ENCODE measurements around the gene BCAM. TPM values are rescaled to one million over a fixed set of nuclear protein-coding genes. Genes with fewer than 3 reads are reported as not detected.
A peak's percentile ranks its signal among the peaks of the same experiment; 100 is the strongest.

Gene BCAM
- total and polyA plus RNA-seq, 2 experiments from 2014 or later = 34.7 to 77.1 TPM

DNA sequence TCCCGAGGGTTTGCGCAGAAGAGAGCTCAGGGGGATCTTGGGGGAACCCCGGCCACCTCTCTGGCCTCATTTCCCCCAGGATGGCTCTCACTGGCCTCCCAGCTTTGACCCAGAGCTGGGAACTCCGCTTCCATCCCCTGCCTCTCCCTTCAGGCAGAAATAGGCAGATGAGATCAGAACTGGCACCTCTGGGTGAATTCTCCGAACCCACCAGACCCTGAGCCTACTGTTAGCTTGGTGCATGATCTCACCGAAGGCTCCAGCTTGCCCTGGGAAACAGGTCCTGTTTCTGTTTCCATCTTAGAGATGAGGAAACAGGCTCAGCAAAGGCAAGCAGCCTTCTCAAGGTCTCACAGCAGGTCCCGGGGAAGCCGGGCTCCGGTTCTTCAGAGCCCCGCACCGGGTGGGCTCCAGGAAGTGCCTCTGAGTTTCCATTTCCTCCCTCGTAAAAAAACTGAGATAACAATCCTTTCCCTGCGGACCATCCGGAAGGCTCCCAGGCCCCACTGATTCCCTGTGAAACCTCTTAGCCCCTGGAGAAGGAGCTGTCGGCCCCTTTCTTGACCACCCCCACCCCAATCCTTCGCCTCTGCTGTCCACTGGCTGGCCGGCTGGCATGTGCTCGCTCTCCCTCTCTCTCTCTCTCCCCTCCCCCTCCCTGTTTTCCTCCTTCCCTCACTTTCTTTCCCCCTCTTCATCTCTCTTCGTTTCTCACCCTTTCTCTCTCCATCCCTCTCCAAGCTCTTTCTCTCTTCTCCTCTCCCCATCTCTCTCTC is 39.3 kb downstream of the BCAM start:
- H3K27ac ChIP-seq = peak overlapping the region; percentile 100
- 3% methylated on average over 13 of the region's 19 CpGs for WGBS (ENCODE audit: low lambda C conversion rate, missing lambda C conversion rate)
- TF ChIP-seq, protein P1, sequence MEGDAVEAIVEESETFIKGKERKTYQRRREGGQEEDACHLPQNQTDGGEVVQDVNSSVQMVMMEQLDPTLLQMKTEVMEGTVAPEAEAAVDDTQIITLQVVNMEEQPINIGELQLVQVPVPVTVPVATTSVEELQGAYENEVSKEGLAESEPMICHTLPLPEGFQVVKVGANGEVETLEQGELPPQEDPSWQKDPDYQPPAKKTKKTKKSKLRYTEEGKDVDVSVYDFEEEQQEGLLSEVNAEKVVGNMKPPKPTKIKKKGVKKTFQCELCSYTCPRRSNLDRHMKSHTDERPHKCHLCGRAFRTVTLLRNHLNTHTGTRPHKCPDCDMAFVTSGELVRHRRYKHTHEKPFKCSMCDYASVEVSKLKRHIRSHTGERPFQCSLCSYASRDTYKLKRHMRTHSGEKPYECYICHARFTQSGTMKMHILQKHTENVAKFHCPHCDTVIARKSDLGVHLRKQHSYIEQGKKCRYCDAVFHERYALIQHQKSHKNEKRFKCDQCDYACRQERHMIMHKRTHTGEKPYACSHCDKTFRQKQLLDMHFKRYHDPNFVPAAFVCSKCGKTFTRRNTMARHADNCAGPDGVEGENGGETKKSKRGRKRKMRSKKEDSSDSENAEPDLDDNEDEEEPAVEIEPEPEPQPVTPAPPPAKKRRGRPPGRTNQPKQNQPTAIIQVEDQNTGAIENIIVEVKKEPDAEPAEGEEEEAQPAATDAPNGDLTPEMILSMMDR (IDR thresholded peaks at IDR 0.05; ENCODE audit: poor library complexity) = no peak
- no peak for TF ChIP-seq EZH2 (IDR thresholded peaks at IDR 0.05; ENCODE audit: borderline replicate concordance)
- TF ChIP-seq EZH2phosphoT487 (IDR thresholded peaks at IDR 0.05; ENCODE audit: low read depth, severe bottlenecking, unreplicated experiment) = no peak
- peaks cover 52% of the 10 kb centered on the region for H4K20me1 ChIP-seq (ENCODE audit: insufficient read depth, poor library complexity, severe bottlenecking)
- H2AFZ ChIP-seq = no peak overlapping the region
- H3K36me3 ChIP-seq (replicated peaks; ENCODE audit: insufficient read depth, low read depth) = no peaks in the 10 kb centered on the region
- peak; percentile 60 for DNase-seq (ENCODE audit: low spot score)
- peaks cover 23% of the 10 kb centered on the region for H3K4me1 ChIP-seq (ENCODE audit: insufficient read depth)
- H3K27me3 ChIP-seq = no peaks in the 10 kb centered on the region
- peaks cover 66% of the 10 kb centered on the region for H3K79me2 ChIP-seq
- no peaks in the 10 kb centered on the region for H3K9me2 ChIP-seq (replicated peaks; ENCODE audit: insufficient read depth)
- no peaks in the 10 kb centered on the region for H3K9me3 ChIP-seq (ENCODE audit: low read depth)
- peak overlapping the region; percentile 91 for H3K4me2 ChIP-seq
- H3K4me3 ChIP-seq = peak overlapping the region; percentile 99

DNA sequence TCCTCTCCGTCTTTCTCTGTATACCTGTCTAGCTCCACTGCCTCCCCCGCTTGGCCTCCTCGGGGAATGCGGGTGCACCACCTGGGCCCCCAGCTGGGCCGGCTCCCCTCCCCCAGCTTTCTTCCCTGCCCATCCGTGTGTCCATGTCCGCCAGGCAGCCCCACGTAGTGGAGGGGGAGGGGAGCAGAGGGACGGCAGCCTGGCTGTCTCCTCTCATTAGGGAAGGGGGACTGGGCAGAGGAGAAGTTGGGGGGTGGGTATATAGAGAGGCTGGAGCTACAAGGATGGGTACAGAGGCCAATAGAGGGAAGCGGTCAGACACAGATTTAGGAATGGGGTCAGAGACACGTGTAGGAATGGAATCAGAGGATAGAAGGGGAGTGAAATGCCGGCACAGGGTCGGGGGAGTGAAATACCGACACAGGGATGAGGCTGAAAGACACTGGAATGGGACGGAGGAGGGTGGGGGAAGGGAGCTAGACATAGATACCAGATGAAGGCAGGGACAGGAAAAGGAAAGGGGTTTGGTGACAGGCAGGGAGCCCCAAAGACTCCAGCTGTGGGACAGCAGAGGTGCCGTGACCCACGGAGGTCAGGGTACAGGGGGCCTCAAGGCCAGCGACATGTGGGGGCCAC is 40.0 kb downstream of the BCAM start:
- WGBS (ENCODE audit: low lambda C conversion rate, missing lambda C conversion rate) = 23% methylated on average over 16 of the region's 18 CpGs
- Histone ChIP-seq H3K4me3 (peak overlapping the region; percentile 99), H3K79me2 (peaks cover 73% of the 10 kb centered on the region), H3K9me2 (replicated peaks; ENCODE audit: insufficient read depth) (no peaks in the 10 kb centered on the region), H4K20me1 (ENCODE audit: insufficient read depth, poor library complexity, severe bottlenecking) (peaks cover 57% of the 10 kb centered on the region), H3K4me2 (peak overlapping the region; percentile 91), H3K27ac (peak overlapping the region; percentile 100), H3K4me1 (ENCODE audit: insufficient read depth) (peaks cover 23% of the 10 kb centered on the region), H3K9me3 (ENCODE audit: low read depth) (no peaks in the 10 kb centered on the region), H3K36me3 (replicated peaks; ENCODE audit: insufficient read depth, low read depth) (no peaks in the 10 kb centered on the region), H3K27me3 (no peaks in the 10 kb centered on the region), H2AFZ (no peak overlapping the region)
- TF ChIP-seq, protein P1 (IDR thresholded peaks at IDR 0.05; ENCODE audit: poor library complexity) = no peak
- no peak for TF ChIP-seq EZH2 (IDR thresholded peaks at IDR 0.05; ENCODE audit: borderline replicate concordance)
- TF ChIP-seq EZH2phosphoT487 (IDR thresholded peaks at IDR 0.05; ENCODE audit: low read depth, severe bottlenecking, unreplicated experiment) = no peak
- DNase-seq (ENCODE audit: low spot score) = peak; percentile 58

DNA sequence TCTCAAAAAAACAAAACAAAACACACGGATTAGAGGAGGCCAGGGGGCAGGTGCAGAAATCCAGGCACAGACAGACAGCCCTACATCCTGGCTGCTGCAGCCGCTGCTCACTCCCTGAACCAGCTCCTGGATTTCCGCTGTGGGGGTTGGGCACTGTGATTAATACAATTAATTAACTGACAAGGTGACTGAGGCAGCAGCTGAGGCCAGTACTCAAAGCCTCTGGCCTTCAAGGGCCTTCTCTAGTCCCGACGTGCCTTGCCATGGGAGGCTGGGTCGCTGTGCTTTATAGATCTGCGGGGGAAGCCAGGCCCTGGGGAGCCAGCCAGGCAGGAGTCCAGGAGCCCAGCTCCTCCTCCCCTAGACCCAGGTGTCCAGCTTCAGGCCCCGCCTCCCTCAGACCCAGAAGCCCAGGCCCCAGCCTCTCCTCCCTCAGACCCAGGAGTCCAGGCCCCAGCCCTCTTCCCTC is 41.8 kb downstream of the BCAM start:
- Histone ChIP-seq H3K36me3 (replicated peaks; ENCODE audit: insufficient read depth, low read depth) (no peaks in the 10 kb centered on the region), H3K9me3 (ENCODE audit: low read depth) (no peaks in the 10 kb centered on the region), H3K4me3 (no peak overlapping the region), H3K9me2 (replicated peaks; ENCODE audit: insufficient read depth) (no peaks in the 10 kb centered on the region), H3K27me3 (no peaks in the 10 kb centered on the region), H2AFZ (no peak overlapping the region), H3K4me2 (peak overlapping the region; percentile 91), H3K4me1 (ENCODE audit: insufficient read depth) (peaks cover 23% of the 10 kb centered on the region), H4K20me1 (ENCODE audit: insufficient read depth, poor library complexity, severe bottlenecking) (peaks cover 69% of the 10 kb centered on the region), H3K27ac (peak overlapping the region; percentile 100), H3K79me2 (peaks cover 88% of the 10 kb centered on the region)
- DNase-seq (ENCODE audit: low spot score) = no peak
- TF ChIP-seq, protein P1 (IDR thresholded peaks at IDR 0.05; ENCODE audit: poor library complexity) = no peak
- TF ChIP-seq EZH2phosphoT487 (IDR thresholded peaks at IDR 0.05; ENCODE audit: low read depth, severe bottlenecking, unreplicated experiment) (no peak), EZH2 (IDR thresholded peaks at IDR 0.05; ENCODE audit: borderline replicate concordance) (no peak)
- 75% methylated on average over 7 of the region's 8 CpGs for WGBS (ENCODE audit: low lambda C conversion rate, missing lambda C conversion rate)

All from hepatocyte (in vitro differentiated cells).